ENCODE data around the gene CAMK1D.

Gene CAMK1D

GRCh38 chr10:12657489-12657888, 308.1 kb downstream of the CAMK1D start:
- DNase-seq (ENCODE audit: low spot score): no peak

DNA sequence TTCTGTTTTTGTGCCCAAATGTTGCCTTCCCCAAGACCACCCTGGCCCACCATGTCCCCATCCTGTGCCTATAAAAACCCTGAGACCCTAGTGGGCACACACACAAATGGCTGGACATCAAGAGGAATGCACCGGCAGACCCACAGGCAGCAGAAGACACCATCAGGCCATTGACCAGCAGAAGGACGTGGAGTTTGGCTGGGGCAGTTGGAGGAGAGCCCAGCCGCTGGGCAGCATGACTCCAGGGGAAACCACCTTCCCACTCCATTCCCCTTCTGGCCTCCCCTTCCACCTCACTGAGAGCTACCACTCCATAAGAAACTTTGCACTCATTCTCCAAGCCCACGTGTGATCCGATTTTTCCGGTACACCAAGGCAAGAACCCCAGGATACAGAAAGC, 309.2 kb downstream of the CAMK1D start:
- DNase-seq (ENCODE audit: low spot score): no peak

DNA sequence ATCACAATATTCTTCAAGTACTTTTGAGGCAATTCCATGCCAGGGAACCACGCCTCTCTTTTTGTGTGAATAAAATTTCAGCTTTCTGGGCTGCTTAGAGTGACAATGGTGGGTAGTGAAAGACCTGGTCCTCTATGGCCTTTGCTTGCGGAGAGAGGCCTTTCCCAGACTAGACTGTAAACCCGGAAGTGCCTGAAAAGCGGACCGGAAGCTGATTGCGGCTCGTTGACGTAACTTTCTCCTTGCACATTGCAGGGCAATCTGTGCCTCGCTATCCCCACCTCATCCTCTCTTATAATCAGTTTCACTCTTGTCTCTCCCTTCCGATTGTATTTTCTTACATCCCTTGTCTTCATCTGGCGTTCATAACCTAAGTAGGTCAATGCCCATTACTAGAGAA, 310.4 kb downstream of the CAMK1D start:
- no peak for DNase-seq (ENCODE audit: low spot score)

- DNase-seq (ENCODE audit: low spot score): no peak
These were observed 311.5 kb downstream of the CAMK1D start for GRCh38 chr10:12660812-12661211.

DNA sequence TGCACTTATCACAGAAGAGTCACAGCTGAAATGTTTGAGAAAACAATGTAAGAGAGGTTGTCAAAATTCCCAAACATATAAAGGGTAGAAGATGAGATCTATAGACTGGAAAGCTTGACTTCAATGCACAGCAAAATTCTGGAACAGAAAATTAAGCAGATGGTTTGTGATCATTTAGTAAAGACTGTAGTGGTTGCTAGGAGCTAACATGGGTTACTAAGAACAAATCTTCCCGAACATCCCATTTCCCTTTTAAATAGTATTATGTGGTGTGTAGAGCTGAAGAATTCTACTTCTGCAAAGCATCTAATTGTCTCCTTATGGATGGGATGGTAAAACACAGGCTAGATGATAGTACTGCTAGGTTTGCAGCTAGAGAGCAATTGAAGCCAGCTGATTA, 312.3 kb downstream of the CAMK1D start:
- no peak for DNase-seq (ENCODE audit: low spot score)

DNA sequence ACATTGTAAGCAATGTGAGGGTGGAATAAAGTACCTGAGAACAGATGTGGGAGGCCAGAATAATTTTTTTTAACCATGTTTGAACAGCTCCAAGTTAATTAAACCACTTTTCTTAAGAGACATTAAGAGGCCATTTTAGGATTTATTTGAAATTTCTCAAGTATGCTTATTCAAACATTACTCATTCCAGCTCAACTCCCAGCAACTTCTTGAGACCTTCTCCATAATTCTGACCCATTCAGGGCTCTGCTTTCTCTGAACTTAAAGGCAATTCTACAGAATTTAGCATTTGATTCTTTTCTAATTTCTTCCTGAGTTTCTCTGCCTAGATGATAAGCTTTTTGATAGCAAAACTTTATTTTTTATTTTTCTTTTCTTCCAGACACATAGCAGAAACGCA, 314.5 kb downstream of the CAMK1D start:
- no peak for DNase-seq (ENCODE audit: low spot score)

GRCh38 chr10:12665501-12665900, 316.2 kb downstream of the CAMK1D start:
- no peak for DNase-seq (ENCODE audit: low spot score)

DNA sequence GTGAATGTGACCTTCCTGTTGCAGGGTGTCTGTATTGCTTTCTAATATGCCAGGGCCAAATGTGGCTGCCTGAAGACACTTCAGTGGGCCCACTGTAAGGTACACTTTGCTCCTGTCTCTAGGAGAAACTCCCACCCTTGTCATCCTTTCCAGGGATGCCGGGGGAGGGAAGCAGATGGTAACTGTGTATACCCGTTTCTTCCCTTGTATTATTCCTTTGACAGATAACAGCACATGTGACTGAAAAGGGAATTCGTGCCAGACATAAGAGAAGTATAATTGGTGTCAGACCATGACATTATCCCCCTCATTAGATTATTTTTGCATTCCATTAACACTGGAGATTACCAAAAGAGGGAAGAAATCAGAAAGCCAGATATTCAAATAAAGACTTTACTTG, 317.7 kb downstream of the CAMK1D start:
- no peak for DNase-seq (ENCODE audit: low spot score)

- no peak for DNase-seq (ENCODE audit: low spot score)
These were observed 319.3 kb downstream of the CAMK1D start for GRCh38 chr10:12668634-12669033.

- no peak for DNase-seq (ENCODE audit: low spot score)
These were observed 320.7 kb downstream of the CAMK1D start for GRCh38 chr10:12670004-12670403.

GRCh38 chr10:12675186-12675585, 325.8 kb downstream of the CAMK1D start:
- DNase-seq (ENCODE audit: low spot score): no peak

DNA sequence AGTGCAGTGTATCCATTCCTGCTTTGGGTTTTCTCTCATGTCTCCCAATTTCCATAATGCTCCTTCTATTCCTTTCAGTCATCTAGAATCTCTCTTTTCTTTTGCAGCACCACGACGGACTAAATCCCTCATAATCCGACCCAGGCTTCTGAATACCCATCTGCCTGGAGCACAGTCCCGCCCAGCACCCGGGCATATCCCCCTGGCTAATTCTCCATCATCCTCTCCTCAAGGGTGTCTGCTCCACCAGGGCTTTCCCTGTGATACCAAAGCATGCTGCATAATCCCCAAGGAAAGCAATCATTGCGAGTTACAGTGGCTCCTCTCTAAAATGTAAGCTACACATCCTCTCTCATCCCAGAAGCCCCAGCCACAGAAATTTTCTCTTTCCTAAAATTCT, 330.3 kb downstream of the CAMK1D start:
- DNase-seq (ENCODE audit: low spot score): peak; percentile 88

DNA sequence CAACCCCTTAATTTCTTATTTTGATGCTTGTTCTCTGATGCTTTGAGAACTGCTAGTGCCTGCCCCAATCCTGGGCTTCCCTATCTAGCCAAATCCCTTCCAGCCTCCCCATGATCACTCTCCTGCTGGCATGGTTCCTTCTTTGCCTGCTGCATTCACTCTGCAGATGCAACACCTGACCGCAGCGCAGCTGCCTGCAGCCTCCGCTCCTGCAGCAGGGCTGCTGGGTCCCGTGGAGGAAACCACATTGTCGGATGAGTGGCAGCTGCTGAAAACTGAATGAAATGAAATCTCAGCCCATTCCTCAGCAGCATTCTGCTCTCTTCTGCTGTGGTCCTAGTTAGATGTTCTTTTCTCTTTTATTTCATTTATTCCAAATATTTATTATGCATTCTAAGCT, 331.9 kb downstream of the CAMK1D start:
- no peak for DNase-seq (ENCODE audit: low spot score)

GRCh38 chr10:12684784-12685183, 335.4 kb downstream of the CAMK1D start:
- no peak for DNase-seq (ENCODE audit: low spot score)

- DNase-seq (ENCODE audit: low spot score): no peak
These were observed 336.1 kb downstream of the CAMK1D start for GRCh38 chr10:12685261-12686058.

- DNase-seq (ENCODE audit: low spot score): no peak
These were observed 338.6 kb downstream of the CAMK1D start for GRCh38 chr10:12687996-12688395.

DNA sequence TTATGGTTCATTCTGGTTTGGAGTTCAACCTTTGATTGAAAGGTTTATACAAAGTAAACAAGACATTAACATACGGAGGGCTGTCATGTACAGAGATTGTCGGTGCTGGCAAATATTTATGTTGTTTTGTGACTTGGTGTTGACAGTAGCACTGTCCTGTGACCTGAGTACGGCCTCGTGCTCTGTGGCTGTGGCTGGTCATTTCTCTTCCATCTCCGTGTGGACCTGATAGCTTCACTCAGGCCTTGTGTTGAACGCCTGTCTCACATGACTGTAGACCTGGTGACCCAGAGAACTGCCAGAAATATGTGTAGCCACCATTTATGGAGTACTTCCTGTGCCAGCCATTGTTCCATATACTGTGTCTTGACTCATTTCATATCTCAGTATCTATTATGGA, 340.5 kb downstream of the CAMK1D start:
- no peak for DNase-seq (ENCODE audit: low spot score)

DNA sequence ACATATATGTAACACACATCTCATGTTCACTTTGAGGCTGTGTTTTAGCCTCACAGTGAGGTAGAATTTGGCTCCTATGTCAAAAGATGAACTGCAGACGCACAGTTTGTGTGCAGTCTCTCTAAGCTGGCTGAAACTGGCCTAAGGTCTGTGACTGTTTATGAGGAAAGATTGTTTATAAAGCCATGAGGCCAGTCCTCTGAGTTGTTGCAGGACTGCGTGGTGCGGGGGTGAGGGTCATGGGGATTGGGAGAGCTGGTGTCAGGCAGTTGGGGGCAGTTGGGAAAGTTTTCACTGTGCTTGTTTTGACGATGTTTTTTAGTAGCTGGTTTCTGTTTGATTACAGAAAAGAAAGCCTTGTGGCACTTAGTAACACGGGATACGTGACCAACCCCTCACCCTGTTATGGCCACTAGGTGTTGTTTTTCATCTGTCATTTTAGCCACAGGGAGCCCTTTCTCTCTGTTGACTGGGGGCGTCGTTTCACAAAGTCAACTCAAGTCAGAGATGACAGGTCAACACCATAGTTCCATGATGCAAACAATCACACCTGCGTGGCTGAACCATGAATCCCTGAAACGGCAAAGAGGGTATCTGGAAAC, 341.3 kb downstream of the CAMK1D start:
- DNase-seq (ENCODE audit: low spot score): no peak

DNA sequence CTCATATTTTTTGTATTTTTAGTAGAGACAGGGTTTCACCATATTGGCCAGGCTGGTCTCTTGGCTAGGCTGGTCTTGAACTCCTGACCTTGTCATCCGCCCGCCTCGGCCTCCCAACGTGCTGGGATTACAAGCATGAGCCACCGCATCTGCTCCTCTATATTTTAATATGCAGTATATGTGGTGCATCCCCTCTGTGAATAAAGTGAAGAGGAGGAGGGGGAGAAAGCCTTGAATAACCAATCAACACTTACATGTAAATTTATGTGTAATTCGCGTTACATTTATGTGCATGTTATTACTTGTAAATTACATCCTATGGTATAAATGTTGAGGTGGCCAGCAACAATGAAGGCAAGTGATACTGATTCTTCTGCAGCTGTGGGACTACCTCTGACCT, 342.2 kb downstream of the CAMK1D start:
- DNase-seq (ENCODE audit: low spot score): no peak

GRCh38 chr10:12697764-12698163, 348.4 kb downstream of the CAMK1D start:
- DNase-seq (ENCODE audit: low spot score): no peak

DNA sequence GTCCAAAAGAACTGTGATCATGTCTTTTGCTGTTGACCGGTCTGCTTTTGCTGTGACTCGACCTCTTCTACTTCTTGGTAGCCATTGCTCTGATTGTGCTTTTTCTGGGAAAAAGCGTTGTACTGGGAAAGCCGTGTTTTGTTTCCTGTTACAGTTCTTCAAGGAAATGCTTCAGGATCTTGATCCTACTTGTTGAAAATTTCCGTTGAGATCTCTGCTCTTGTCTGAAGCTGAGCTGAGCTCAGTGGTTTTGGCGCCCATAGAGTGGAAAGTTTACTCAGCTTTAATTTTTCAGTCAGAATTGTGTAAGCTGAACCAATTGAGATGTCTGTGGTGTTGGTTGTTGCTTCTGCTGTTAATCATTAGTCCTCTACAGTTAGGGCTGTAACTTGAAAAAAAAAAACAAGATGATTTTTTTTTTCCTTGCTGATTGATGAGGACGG, 349.9 kb downstream of the CAMK1D start:
- DNase-seq (ENCODE audit: low spot score): no peak

DNA sequence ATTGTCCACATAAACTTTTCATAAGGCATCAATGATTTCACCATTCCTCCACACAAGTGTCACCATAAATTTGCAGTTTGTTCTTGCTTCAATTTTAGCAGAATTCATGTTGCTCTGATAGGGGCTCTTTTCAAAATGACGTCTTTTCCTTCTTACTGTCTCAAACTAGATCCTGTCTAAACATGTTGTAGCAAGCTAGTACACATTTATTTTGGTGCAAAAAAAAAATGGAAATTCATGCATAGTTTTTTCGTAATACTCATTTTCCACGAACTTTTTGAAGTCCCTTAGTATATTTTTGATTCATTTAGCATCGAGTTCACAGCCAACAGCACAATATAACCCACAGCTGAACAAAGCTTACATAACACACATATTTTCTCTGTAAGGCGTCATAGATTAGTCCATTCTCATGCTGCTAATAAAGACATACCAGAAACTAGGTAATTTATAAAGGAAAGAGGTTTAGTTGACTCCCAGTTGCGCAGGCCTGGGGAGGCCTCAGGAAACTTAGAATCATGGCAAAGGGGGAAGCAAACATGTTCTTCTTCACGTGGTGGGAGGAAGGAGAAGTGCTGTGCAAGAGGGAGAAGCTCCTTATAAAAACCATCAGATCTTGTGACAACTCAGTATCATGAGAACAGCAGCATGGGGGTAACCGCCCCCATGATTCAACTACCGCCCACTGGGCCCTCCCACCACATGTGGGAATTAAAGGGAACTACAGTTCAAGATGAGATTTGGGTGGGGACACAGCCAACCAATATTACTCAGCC, 350.6 kb downstream of the CAMK1D start:
- no peak for DNase-seq (ENCODE audit: low spot score)

- no peak for DNase-seq (ENCODE audit: low spot score)
These were observed 351.2 kb downstream of the CAMK1D start for GRCh38 chr10:12700557-12700874.

Data from D341Med (cell line).